ENCODE results near the gene MACROD1. TPM values are rescaled to one million over a fixed set of nuclear protein-coding genes. Genes with fewer than 3 reads are reported as not detected.
A peak's percentile ranks its signal among the peaks of the same experiment; 100 is the strongest.

The MACROD1 gene
- total RNA-seq, 1 donor = 17.7 TPM

GRCh38 chr11:64001484-64002420 is 164.2 kb downstream of the MACROD1 start:
- Histone ChIP-seq H3K4me3 (ENCODE audit: insufficient read depth, low read length) (no peak overlapping the region), H3K27ac (ENCODE audit: low read depth, low read length) (no peak overlapping the region), H4K20me1 (ENCODE audit: insufficient read depth, low read length) (peaks cover 18% of the 10 kb centered on the region), H3K4me1 (ENCODE audit: insufficient read depth, low read length) (peaks cover 9% of the 10 kb centered on the region), H3K4me2 (ENCODE audit: insufficient read depth, low read length) (no peak overlapping the region), H3K79me2 (ENCODE audit: insufficient read depth, low read length) (no peaks in the 10 kb centered on the region), H3K36me3 (ENCODE audit: insufficient read depth, low read length) (peaks cover 10% of the 10 kb centered on the region), H2AFZ (ENCODE audit: low read length) (no peak overlapping the region), H3K9me3 (ENCODE audit: low read depth, low read length) (no peaks in the 10 kb centered on the region), H3K27me3 (ENCODE audit: insufficient read depth, low read length) (no peaks in the 10 kb centered on the region)
- DNase-seq (ENCODE audit: insufficient read length, low spot score, missing footprints) = peak; percentile 94
- TF ChIP-seq CTCF (IDR thresholded peaks at IDR 0.05; ENCODE audit: extremely low read depth, low read depth, low read length) = no peak

GRCh38 chr11:64000740-64001483 is 165.0 kb downstream of the MACROD1 start:
- Histone ChIP-seq H3K36me3 (ENCODE audit: insufficient read depth, low read length) (peaks cover 12% of the 10 kb centered on the region), H2AFZ (ENCODE audit: low read length) (no peak overlapping the region), H3K27me3 (ENCODE audit: insufficient read depth, low read length) (no peaks in the 10 kb centered on the region), H3K4me3 (ENCODE audit: insufficient read depth, low read length) (peak overlapping the region; percentile 62), H3K79me2 (ENCODE audit: insufficient read depth, low read length) (no peaks in the 10 kb centered on the region), H3K27ac (ENCODE audit: low read depth, low read length) (no peak overlapping the region), H3K9me3 (ENCODE audit: low read depth, low read length) (no peaks in the 10 kb centered on the region), H3K4me1 (ENCODE audit: insufficient read depth, low read length) (peaks cover 9% of the 10 kb centered on the region), H3K4me2 (ENCODE audit: insufficient read depth, low read length) (peak overlapping the region; percentile 61), H4K20me1 (ENCODE audit: insufficient read depth, low read length) (peaks cover 23% of the 10 kb centered on the region)
- no peak for DNase-seq (ENCODE audit: insufficient read length, low spot score, missing footprints)
- TF ChIP-seq CTCF (IDR thresholded peaks at IDR 0.05; ENCODE audit: extremely low read depth, low read depth, low read length) = no peak

GRCh38 chr11:64000026-64000739 is 165.7 kb downstream of the MACROD1 start:
- H3K9me3 ChIP-seq (ENCODE audit: low read depth, low read length) = no peaks in the 10 kb centered on the region
- no peaks in the 10 kb centered on the region for H3K27me3 ChIP-seq (ENCODE audit: insufficient read depth, low read length)
- H3K27ac ChIP-seq (ENCODE audit: low read depth, low read length) = no peak overlapping the region
- H3K36me3 ChIP-seq (ENCODE audit: insufficient read depth, low read length) = peaks cover 15% of the 10 kb centered on the region
- H2AFZ ChIP-seq (ENCODE audit: low read length) = no peak overlapping the region
- peak; percentile 100 for DNase-seq (ENCODE audit: insufficient read length, low spot score, missing footprints)
- peak overlapping the region; percentile 62 for H3K4me3 ChIP-seq (ENCODE audit: insufficient read depth, low read length)
- H3K4me1 ChIP-seq (ENCODE audit: insufficient read depth, low read length) = peaks cover 9% of the 10 kb centered on the region
- peak overlapping the region; percentile 61 for H3K4me2 ChIP-seq (ENCODE audit: insufficient read depth, low read length)
- no peaks in the 10 kb centered on the region for H3K79me2 ChIP-seq (ENCODE audit: insufficient read depth, low read length)
- peak; percentile 47 for TF ChIP-seq CTCF (IDR thresholded peaks at IDR 0.05; ENCODE audit: extremely low read depth, low read depth, low read length)
- peaks cover 25% of the 10 kb centered on the region for H4K20me1 ChIP-seq (ENCODE audit: insufficient read depth, low read length)
